ENCODE results near the gene ALG5. TPM values are rescaled to one million over a fixed set of nuclear protein-coding genes. Genes with fewer than 3 reads are reported as not detected.

The ALG5 gene
- 36.4 and 47.9 TPM in 2 replicates for total RNA-seq

DNA sequence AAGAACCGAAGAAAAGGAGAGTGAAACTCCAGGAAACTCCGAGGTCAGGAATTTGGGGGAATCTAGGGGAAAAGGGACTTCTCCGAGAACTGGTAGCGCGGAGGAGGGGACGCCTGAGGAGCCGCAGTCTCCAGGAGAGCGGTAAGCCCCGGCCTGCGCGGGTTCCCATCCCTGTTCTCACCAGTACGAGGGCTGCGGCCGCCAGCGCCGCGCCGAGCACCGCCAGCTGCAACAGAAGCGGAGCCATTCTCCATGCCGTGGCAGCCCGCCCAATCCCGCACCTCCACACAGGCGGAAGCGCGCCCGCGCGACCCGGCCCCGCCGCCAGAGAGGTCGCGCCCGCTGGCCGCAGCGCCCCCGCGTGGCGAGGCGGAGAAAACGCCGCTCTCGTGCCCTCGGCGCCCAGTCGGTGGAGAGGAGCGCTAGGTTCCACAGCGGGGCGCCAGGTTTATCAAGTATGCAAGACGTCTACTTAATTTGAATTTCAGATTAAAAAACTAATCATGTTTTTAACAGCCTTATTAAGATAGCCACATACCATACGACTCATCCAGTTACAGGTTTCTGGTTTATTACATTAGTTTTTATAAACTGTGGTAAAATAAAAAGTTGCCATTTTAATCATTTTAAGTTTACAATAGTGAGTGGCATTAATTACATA lies at the start of gene ALG5:
Gene ALG5, minus strand, starts transcription at position 287 of the 661 bp plus-strand sequence. Its CDS starts 40 bp downstream, at position 247.
- peak; percentile 90 for DNase-seq (ENCODE audit: low read depth)
- peak; percentile 71 for TF ChIP-seq CTCF (IDR thresholded peaks at IDR 0.05; ENCODE audit: insufficient read depth, low read depth, low read length)
- H3K4me3 ChIP-seq (ENCODE audit: low read depth, low read length), result peak within 1 kb of the TSS; percentile 98

- DNase-seq (ENCODE audit: low read depth), result no peak
- no peak for TF ChIP-seq CTCF (IDR thresholded peaks at IDR 0.05; ENCODE audit: insufficient read depth, low read depth, low read length)
- H3K4me3 ChIP-seq (ENCODE audit: low read depth, low read length), result no peak overlapping the region
Observed at GRCh38 chr13:37047846-37048245, 48.7 kb upstream of the ALG5 start.

DNA sequence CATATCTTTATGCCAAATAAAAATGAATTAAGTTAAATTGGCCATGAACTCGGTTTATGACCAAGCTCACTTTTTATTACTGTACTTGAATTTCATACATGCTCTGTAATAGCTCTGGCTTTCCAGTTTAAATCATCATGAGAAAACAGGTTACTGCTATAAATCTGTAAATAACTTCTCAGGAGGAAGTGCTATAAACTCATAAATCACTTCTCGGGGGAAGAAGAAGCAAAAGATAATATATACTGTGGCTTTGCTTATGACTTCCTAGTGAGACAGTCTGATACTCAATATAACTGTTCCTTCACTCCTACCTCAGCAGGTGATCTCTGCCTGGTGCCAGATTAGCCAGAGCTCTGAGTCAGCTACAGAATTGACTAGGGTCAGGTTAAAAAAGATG lies 47.9 kb upstream of the ALG5 start:
- no peak for TF ChIP-seq CTCF (IDR thresholded peaks at IDR 0.05; ENCODE audit: insufficient read depth, low read depth, low read length)
- DNase-seq (ENCODE audit: low read depth), result no peak
- no peak overlapping the region for H3K4me3 ChIP-seq (ENCODE audit: low read depth, low read length)

DNA sequence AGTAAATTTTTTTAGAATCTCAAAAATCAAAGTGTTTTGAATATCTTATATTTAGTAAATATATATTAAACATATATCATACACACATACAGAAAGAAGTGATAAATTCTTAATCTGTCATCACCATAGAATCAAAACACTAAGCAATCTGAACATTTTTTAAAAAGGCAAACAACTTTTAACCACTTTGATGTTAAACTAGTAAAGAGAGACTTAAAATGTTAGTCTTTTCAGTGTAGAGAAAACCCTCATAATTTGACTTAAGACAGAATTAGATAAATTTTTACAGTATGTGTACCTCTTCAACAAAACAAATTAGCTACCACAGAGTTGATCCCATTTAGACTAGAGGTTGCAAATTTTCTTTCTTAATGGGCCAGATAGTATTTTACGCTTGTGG lies 46.9 kb upstream of the ALG5 start:
- no peak for TF ChIP-seq CTCF (IDR thresholded peaks at IDR 0.05; ENCODE audit: insufficient read depth, low read depth, low read length)
- no peak overlapping the region for H3K4me3 ChIP-seq (ENCODE audit: low read depth, low read length)
- no peak for DNase-seq (ENCODE audit: low read depth)

- no peak for TF ChIP-seq CTCF (IDR thresholded peaks at IDR 0.05; ENCODE audit: insufficient read depth, low read depth, low read length)
- DNase-seq (ENCODE audit: low read depth), result no peak
- H3K4me3 ChIP-seq (ENCODE audit: low read depth, low read length), result no peak overlapping the region
Observed at GRCh38 chr13:37040789-37041188, 41.6 kb upstream of the ALG5 start.

- DNase-seq (ENCODE audit: low read depth), result no peak
- TF ChIP-seq CTCF (IDR thresholded peaks at IDR 0.05; ENCODE audit: insufficient read depth, low read depth, low read length), result no peak
- H3K4me3 ChIP-seq (ENCODE audit: low read depth, low read length), result no peak overlapping the region
Observed at GRCh38 chr13:37039896-37040295, 40.8 kb upstream of the ALG5 start.

GRCh38 chr13:37037241-37037640 lies 38.1 kb upstream of the ALG5 start:
- H3K4me3 ChIP-seq (ENCODE audit: low read depth, low read length), result no peak overlapping the region
- TF ChIP-seq CTCF (IDR thresholded peaks at IDR 0.05; ENCODE audit: insufficient read depth, low read depth, low read length), result no peak
- no peak for DNase-seq (ENCODE audit: low read depth)

Data from fibroblast of villous mesenchyme (primary cell).